HCT116 (cell line): ENCODE results near the gene CYP3A7. TPM values are rescaled to one million over a fixed set of nuclear protein-coding genes. Genes with fewer than 3 reads are reported as not detected.
"Not testable (repeated sequence)": the region's sequence is repeated elsewhere in the genome, so short reads cannot be mapped to it uniquely, and the experiment has no call there.

Experiments
- ATAC-seq: fragments of 200-7000 bp; cut with Tn5 transposase; 2 replicates; pipeline ENCODE4 v1.9.1; 2020; ENCODE audit warnings: mild to moderate bottlenecking, moderate library complexity
- BruUV-seq: library from RNA; stranded (reverse); fragments of 400-500 nt; replicated peaks from 2 replicates; lab custom pipeline; 2021; lab: Mats Ljungman, UMichigan
- CTCF ChIA-PET: fragments of 300-600 bp; sonication (Branson Sonifier 250); formaldehyde crosslinking; loops from one replicate; lab custom pipeline; 2021; ENCODE audit warnings: antibody characterized with exemption; lab: Charles Lee
- POLR2A ChIA-PET: fragments of 300-600, 350-600 bp; sonication (Branson Sonifier 250); formaldehyde crosslinking; loops from one replicate; lab custom pipeline; 2021; ENCODE audit warnings: antibody characterized with exemption; lab: Charles Lee
- RAD21 ChIA-PET, 2 experiments: fragments of 300-600 bp; sonication (Branson Sonifier 250); formaldehyde crosslinking; loops; one replicate each; lab custom pipeline; 2023; ENCODE audit warnings: low total read pairs in 2 of 2; ENCODE audit not compliant: uncharacterized antibody in 2 of 2, unreplicated experiment in 2 of 2, low non-redundant PET in 1 of 2; lab: Charles Lee
- DNase-seq: peaks from one replicate; pipeline ENCODE4 v3.0.0-alpha.2; 2010; ENCODE audit warnings: low read depth, low spot score
- H2AFZ ChIP-seq: fragments of 200-600 bp; shearing (Covaris generic), sonication (generic); 2 replicates; pipeline ENCODE4 v1.6.1; 2017; ENCODE audit warnings: low read depth, mixed run types, mixed read lengths, antibody characterized with exemption, low read length; ENCODE audit not compliant: poor library complexity, severe bottlenecking
- H3K27ac ChIP-seq: 2 replicates; pipeline ENCODE4 v1.5.1; 2012; ENCODE audit warnings: low read depth, low read length
- H3K27me3 ChIP-seq: fragments of 200-600 bp; sonication (generic); 2 replicates; pipeline ENCODE4 v1.6.1; 2016; ENCODE audit warnings: mixed run types, low read length, mixed read lengths; ENCODE audit not compliant: insufficient read depth
- H3K36me3 ChIP-seq, 2 experiments: fragments of 200-500 bp in 1 of 2; fragments of 200-600 bp in 1 of 2; sonication (Bioruptor generic) in 1 of 2; sonication (generic) in 1 of 2; 2 replicates each; pipeline versions ENCODE4 v1.5.1 to v1.6.1; 2014 to 2016; ENCODE audit warnings: low read length in 2 of 2, inconsistent platforms in 1 of 2, mixed read lengths in 1 of 2, mixed run types in 1 of 2; ENCODE audit not compliant: insufficient read depth in 2 of 2, control insufficient read depth in 1 of 2
- H3K4me1 ChIP-seq, 2 experiments: fragments of 200-600 bp in 1 of 2; sonication (generic) in 1 of 2; 2 replicates each; pipeline versions ENCODE4 v1.5.1 to v1.6.1; 2012 to 2017; ENCODE audit warnings: low read length in 2 of 2, inconsistent platforms in 1 of 2, mild to moderate bottlenecking in 1 of 2, mixed read lengths in 1 of 2, mixed run types in 1 of 2, moderate library complexity in 1 of 2; ENCODE audit not compliant: insufficient read depth in 2 of 2, control insufficient read depth in 1 of 2
- H3K4me2 ChIP-seq: fragments of 200-600 bp; sonication (generic); 2 replicates; pipeline ENCODE4 v1.6.1; 2017; ENCODE audit warnings: mixed run types, low read length, mixed read lengths
- H3K4me3 ChIP-seq, 2 experiments: fragments of 200-600 bp in 1 of 2; sonication (generic) in 1 of 2; replicated peaks in 1 of 2; 2 replicates each; pipeline ENCODE4 v1.5.1; 2011 to 2016; ENCODE audit warnings: low read length in 2 of 2, control low read depth in 1 of 2, low read depth in 1 of 2, mild to moderate bottlenecking in 1 of 2, mixed read lengths in 1 of 2, mixed run types in 1 of 2
- H3K79me2 ChIP-seq: fragments of 200-600 bp; sonication (generic); 2 replicates; pipeline ENCODE4 v1.6.1; 2017; ENCODE audit warnings: mild to moderate bottlenecking, mixed run types, low read length, moderate library complexity, mixed read lengths; ENCODE audit not compliant: insufficient read depth
- H3K9ac ChIP-seq: fragments of 200-600 bp; sonication (generic); 2 replicates; pipeline ENCODE4 v1.6.1; 2016; ENCODE audit warnings: low read length, mixed read lengths
- H3K9me2 ChIP-seq: fragments of 200-600 bp; sonication (generic), shearing (Covaris generic); 2 replicates; pipeline ENCODE4 v1.6.1; 2017; ENCODE audit warnings: mixed run types, mild to moderate bottlenecking, moderate library complexity; ENCODE audit not compliant: insufficient read depth
- H3K9me3 ChIP-seq, 2 experiments: fragments of 200-500 bp in 1 of 2; fragments of 200-600 bp in 1 of 2; sonication (Bioruptor generic) in 1 of 2; sonication (generic) in 1 of 2; 2 replicates each; pipeline ENCODE4 v1.6.1; 2014 to 2017; ENCODE audit warnings: low read length in 2 of 2, mixed read lengths in 2 of 2, inconsistent platforms in 1 of 2, low read depth in 1 of 2, mild to moderate bottlenecking in 1 of 2, mixed run types in 1 of 2, moderate library complexity in 1 of 2; ENCODE audit not compliant: control insufficient read depth in 1 of 2, insufficient read depth in 1 of 2
- H4K20me1 ChIP-seq: fragments of 200-600 bp; sonication (generic), shearing (Covaris generic); 2 replicates; pipeline ENCODE4 v1.6.1; 2017; ENCODE audit warnings: mixed run types, mild to moderate bottlenecking, moderate library complexity; ENCODE audit not compliant: insufficient read depth
- CEBPB ChIP-seq: IDR thresholded peaks from 2 replicates; pipeline ENCODE4 v1.6.1; 2012; ENCODE audit warnings: low read depth
- CTCF ChIP-seq, 3 experiments: fragments of 200-600 bp in 1 of 3; sonication (generic) in 1 of 3; IDR thresholded peaks in 2 of 3; conservative IDR thresholded peaks in 1 of 3; 2 replicates each; pipeline ENCODE4 v1.5.1; 2012 to 2017; ENCODE audit warnings: low read depth in 2 of 3, low read length in 2 of 3, antibody characterized with exemption in 1 of 3, borderline replicate concordance in 1 of 3, control low read depth in 1 of 3, mild to moderate bottlenecking in 1 of 3, mixed read lengths in 1 of 3, mixed run types in 1 of 3, moderate library complexity in 1 of 3; ENCODE audit not compliant: insufficient read depth in 1 of 3
- ELF1 ChIP-seq: IDR thresholded peaks from 2 replicates; pipeline ENCODE4 v1.6.1; 2012; ENCODE audit warnings: low read depth, borderline replicate concordance
- JUND ChIP-seq: IDR thresholded peaks from 2 replicates; pipeline ENCODE4 v1.6.1; 2012
- MAX ChIP-seq: IDR thresholded peaks from 2 replicates; pipeline ENCODE4 v1.6.1; 2012
- POLR2A ChIP-seq: IDR thresholded peaks from 2 replicates; pipeline ENCODE4 v1.7.0; 2011; ENCODE audit warnings: borderline replicate concordance; ENCODE audit not compliant: insufficient read depth, insufficient read length; ENCODE audit errors: extremely low read depth
- RAD21 ChIP-seq: IDR thresholded peaks from 2 replicates; pipeline ENCODE4 v1.6.1; 2012; ENCODE audit warnings: low read depth, mild to moderate bottlenecking
- SP1 ChIP-seq: IDR thresholded peaks from 2 replicates; pipeline ENCODE4 v1.6.1; 2012; ENCODE audit warnings: low read depth
- TCF7L2 ChIP-seq: IDR thresholded peaks from 2 replicates; pipeline ENCODE4 v1.7.0; 2011; ENCODE audit warnings: borderline replicate concordance, inconsistent platforms; ENCODE audit not compliant: insufficient read depth, insufficient read length; ENCODE audit errors: extremely low read depth
- ZFX ChIP-seq: fragments of 450-650 bp; IDR thresholded peaks from 2 replicates; pipeline ENCODE4 v1.6.1; 2017
- intact Hi-C: fragments of 100-400 bp; cut with micrococcal nuclease; formaldehyde crosslinking; loops from 2 replicates; pipeline ENCODE4 v1.10.0; 2022
- total RNA-seq: library from RNA; stranded (reverse); gene quantifications from one replicate; pipeline ENCODE4 v1.2.1, GENCODE V29; 2021; ENCODE audit not compliant: unreplicated experiment

The CYP3A7 gene
- total RNA-seq, 1 experiment from 2014 or later, result not detected

- no peaks in the 10 kb centered on the region for H3K36me3 ChIP-seq
- H3K9ac ChIP-seq, result no peak overlapping the region
- intact Hi-C loops, result no loop called here
- no peaks in the 10 kb centered on the region for H3K9me2 ChIP-seq
- no peak overlapping the region for H2AFZ ChIP-seq
- no peak overlapping the region for H3K4me2 ChIP-seq
- no peaks in the 10 kb centered on the region for H4K20me1 ChIP-seq
- no TSS peak for BruUV-seq
- DNase-seq (no peak), ATAC-seq (no peak)
- H3K4me3 ChIP-seq, result no peak overlapping the region
- no peaks in the 10 kb centered on the region for H3K4me1 ChIP-seq
- no peaks in the 10 kb centered on the region for H3K9me3 ChIP-seq
- no peak overlapping the region for H3K27ac ChIP-seq
- no peaks in the 10 kb centered on the region for H3K79me2 ChIP-seq
- ChIA-PET CTCF (no interaction called here), POLR2A (no interaction called here)
- H3K27me3 ChIP-seq, result peaks cover 14% of the 10 kb centered on the region
- TF ChIP-seq SP1 (no peak), ELF1 (no peak), TCF7L2 (no peak), ZFX (no peak), CEBPB (no peak), JUND (no peak), MAX (no peak), RAD21 (no peak), POLR2A (no peak), CTCF (IDR thresholded peaks at IDR 0.05 in 2 of 3, conservative IDR thresholded peaks at IDR 0.05 in 1 of 3; ENCODE audit: borderline replicate concordance in 1 of 3, insufficient read depth in 1 of 3, low read depth in 2 of 3, low read length in 2 of 3) (no peak)
- TF ChIP-seq, all 23 proteins: peak for 0
- RAD21 ChIA-PET, result no interaction called here
Measured at GRCh38 chr7:99779949-99780348, 45.0 kb upstream of the CYP3A7 start.

GRCh38 chr7:99778880-99779279 lies 43.9 kb upstream of the CYP3A7 start:
- Histone ChIP-seq H3K9ac (no peak overlapping the region), H3K4me3 (no peak overlapping the region), H3K79me2 (no peaks in the 10 kb centered on the region), H3K4me1 (no peaks in the 10 kb centered on the region), H3K9me3 (no peaks in the 10 kb centered on the region), H4K20me1 (no peaks in the 10 kb centered on the region), H3K9me2 (no peaks in the 10 kb centered on the region), H3K27ac (no peak overlapping the region), H3K4me2 (no peak overlapping the region), H2AFZ (no peak overlapping the region), H3K27me3 (peaks cover 9% of the 10 kb centered on the region), H3K36me3 (no peaks in the 10 kb centered on the region)
- ChIA-PET POLR2A (no interaction called here), CTCF (no interaction called here), RAD21 (no interaction called here)
- intact Hi-C loops, result no loop called here
- TF ChIP-seq SP1, result no peak
- no peak for ATAC-seq
- BruUV-seq, result no TSS peak
- DNase-seq, result no peak

GRCh38 chr7:99773395-99773794 lies 38.4 kb upstream of the CYP3A7 start:
- H3K4me2 ChIP-seq, RAD21 ChIA-PET, H3K36me3 ChIP-seq, BruUV-seq, H3K79me2 ChIP-seq, H3K4me3 ChIP-seq, DNase-seq, intact Hi-C loops, H3K27ac ChIP-seq, H3K4me1 ChIP-seq, H3K27me3 ChIP-seq, ATAC-seq, H3K9ac ChIP-seq, POLR2A ChIA-PET, H2AFZ ChIP-seq, CTCF ChIA-PET, H4K20me1 ChIP-seq, H3K9me2 ChIP-seq, H3K9me3 ChIP-seq: not testable (repeated sequence)
